ENCODE data around the gene OPN1MW3.

DNA sequence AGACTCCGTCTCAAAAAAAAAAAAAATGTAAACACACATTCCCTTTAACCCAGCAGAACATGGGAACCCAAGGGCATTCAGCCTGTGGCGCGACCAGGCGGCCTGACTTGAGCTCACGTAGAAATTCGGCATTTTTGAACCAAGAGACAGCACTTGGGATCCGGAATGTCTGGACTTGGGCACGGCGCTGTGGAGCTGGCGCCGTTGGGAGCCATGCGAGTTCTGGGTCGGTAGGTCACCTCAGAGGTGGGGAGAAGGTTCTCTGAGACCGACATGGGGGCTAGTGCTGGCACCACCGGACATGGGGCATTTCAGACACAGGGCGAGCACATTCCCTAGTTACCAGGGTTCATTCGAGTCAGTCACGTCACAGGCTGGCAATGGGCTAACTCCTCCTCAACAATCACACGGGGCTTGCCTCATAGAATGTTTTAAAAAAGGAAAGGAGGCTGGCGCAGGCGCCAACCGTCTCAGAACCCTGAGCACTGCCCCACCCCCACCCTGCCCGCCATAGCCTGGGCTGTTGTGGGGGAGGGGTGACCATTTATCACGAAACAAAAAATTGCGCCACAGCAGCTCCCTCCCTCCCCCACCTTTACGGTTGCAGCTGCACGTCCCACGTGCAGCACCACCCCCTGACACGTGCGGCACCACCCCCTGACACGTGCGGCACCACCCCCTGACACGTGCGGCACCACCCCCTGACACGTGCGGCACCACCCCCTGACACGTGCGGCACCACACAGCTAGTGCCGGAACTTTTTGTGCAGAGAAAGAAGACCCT, 37.6 kb downstream of the OPN1MW3 start, which contains the start of gene TEX28:
- no peak for TF ChIP-seq ZFX (IDR thresholded peaks at IDR 0.05)
- TF ChIP-seq, protein P1, sequence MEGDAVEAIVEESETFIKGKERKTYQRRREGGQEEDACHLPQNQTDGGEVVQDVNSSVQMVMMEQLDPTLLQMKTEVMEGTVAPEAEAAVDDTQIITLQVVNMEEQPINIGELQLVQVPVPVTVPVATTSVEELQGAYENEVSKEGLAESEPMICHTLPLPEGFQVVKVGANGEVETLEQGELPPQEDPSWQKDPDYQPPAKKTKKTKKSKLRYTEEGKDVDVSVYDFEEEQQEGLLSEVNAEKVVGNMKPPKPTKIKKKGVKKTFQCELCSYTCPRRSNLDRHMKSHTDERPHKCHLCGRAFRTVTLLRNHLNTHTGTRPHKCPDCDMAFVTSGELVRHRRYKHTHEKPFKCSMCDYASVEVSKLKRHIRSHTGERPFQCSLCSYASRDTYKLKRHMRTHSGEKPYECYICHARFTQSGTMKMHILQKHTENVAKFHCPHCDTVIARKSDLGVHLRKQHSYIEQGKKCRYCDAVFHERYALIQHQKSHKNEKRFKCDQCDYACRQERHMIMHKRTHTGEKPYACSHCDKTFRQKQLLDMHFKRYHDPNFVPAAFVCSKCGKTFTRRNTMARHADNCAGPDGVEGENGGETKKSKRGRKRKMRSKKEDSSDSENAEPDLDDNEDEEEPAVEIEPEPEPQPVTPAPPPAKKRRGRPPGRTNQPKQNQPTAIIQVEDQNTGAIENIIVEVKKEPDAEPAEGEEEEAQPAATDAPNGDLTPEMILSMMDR (conservative IDR thresholded peaks at IDR 0.05), result no peak

All from C4-2B (cell line).